K562 (cell line): ENCODE data around the gene TMEM151A. TPM values are rescaled to one million over a fixed set of nuclear protein-coding genes. Genes with fewer than 3 reads are reported as not detected.

ENCODE experiments used
- ARID3B ChIP-seq: fragments of 250-450 bp; sonication (Bioruptor Pico); IDR thresholded peaks from 2 replicates; pipeline ENCODE4 v1.4.0; 2020; ENCODE audit warnings: borderline replicate concordance
- ATF7 ChIP-seq: fragments of 450-650 bp; IDR thresholded peaks from 2 replicates; pipeline ENCODE4 v1.7.1; 2014; ENCODE audit warnings: mild to moderate bottlenecking, moderate library complexity
- CAMTA2 ChIP-seq: fragments of 250-450 bp; sonication (Bioruptor Pico); conservative IDR thresholded peaks from 2 replicates; pipeline ENCODE4 v1.5.1; 2022
- FOXK2 ChIP-seq, 2 experiments: fragments of 450-650 bp; IDR thresholded peaks in 1 of 2; conservative IDR thresholded peaks in 1 of 2; 2 replicates each; pipeline ENCODE4 v1.6.1; 2016; ENCODE audit warnings: low read depth in 2 of 2, mild to moderate bottlenecking in 1 of 2
- FUS ChIP-seq: fragments of 200-400 bp; formaldehyde crosslinking; optimal IDR thresholded peaks from 2 replicates; pipeline ENCODE3; 2017; ENCODE audit warnings: low read depth, low read length
- NFE2 ChIP-seq: IDR thresholded peaks from 2 replicates; pipeline ENCODE4 v1.6.1; 2014; ENCODE audit warnings: antibody characterized with exemption, low read depth
- POLR2H ChIP-seq: IDR thresholded peaks from 2 replicates; pipeline ENCODE4 v1.6.1; 2016; ENCODE audit warnings: missing genetic modification characterization, low read depth, mild to moderate bottlenecking, control low read depth, missing compliant biosample characterization, moderate library complexity
- RCOR1 ChIP-seq, 2 experiments: IDR thresholded peaks; 2 replicates each; pipeline ENCODE4 v1.6.1; 2012; ENCODE audit warnings: low read depth in 2 of 2, low read length in 2 of 2, borderline replicate concordance in 1 of 2, improper control_type of control experiment in 1 of 2
- TARDBP ChIP-seq: fragments of 450-650 bp; IDR thresholded peaks from 2 replicates; pipeline ENCODE4 v1.6.1; 2016
- TCF3 ChIP-seq: sonication (generic); formaldehyde crosslinking; IDR thresholded peaks from 2 replicates; pipeline ENCODE4 v1.4.0; 2020; ENCODE audit warnings: mild to moderate bottlenecking, missing genetic modification reagents
- TCF7 ChIP-seq: sonication (generic); IDR thresholded peaks from 2 replicates; pipeline ENCODE4 v1.6.1; 2016; ENCODE audit warnings: antibody characterized with exemption, borderline replicate concordance
- ZFPM2 ChIP-seq: fragments of 250-450 bp; sonication (Bioruptor Pico); IDR thresholded peaks from 2 replicates; pipeline ENCODE4 v1.5.1; 2022; ENCODE audit warnings: mild to moderate bottlenecking
- ZKSCAN8 ChIP-seq: fragments of 200-800 bp; sonication (Bioruptor generic); IDR thresholded peaks from 2 replicates; pipeline ENCODE4 v1.6.1; 2016; ENCODE audit warnings: missing genetic modification characterization, missing compliant biosample characterization
- polyA plus RNA-seq, 8 experiments: library from polyadenylated mRNA; depleted of rRNA in 4 of 8; stranded (reverse) in 5 of 8; unstranded in 3 of 8; fragments of >200 nt; fragmentation: Nextera tagmentation in 2 of 8; fragmentation: Illumina TruSeq in 1 of 8; extraction: Ambion mirVana in 2 of 8; extraction: Trizol in 1 of 8; gene quantifications; 2 replicates each; pipeline versions ENCODE4 v1.2.1 to v1.2.3, GENCODE V29; 2011 to 2014; ENCODE audit warnings: inconsistent platforms in 1 of 8, missing spikeins in 1 of 8
- total RNA-seq, 7 experiments: library from RNA; depleted of rRNA in 6 of 7; stranded (reverse); fragments of >200 nt in 6 of 7; fragmentation: Illumina TruSeq in 2 of 7; extraction: Trizol in 2 of 7; gene quantifications; 2 replicates each; pipeline versions ENCODE4 v1.2.1 to v1.2.3, GENCODE V29; 2011 to 2021; ENCODE audit warnings: low replicate concordance in 1 of 7
- TF ChIP-seq, protein P1 (sequence below): fragments of 450-650 bp; IDR thresholded peaks from 2 replicates; pipeline ENCODE4 v1.6.1; 2016; ENCODE audit warnings: antibody characterized with exemption
- TF ChIP-seq, protein P2 (sequence below): sonication (generic); formaldehyde crosslinking; IDR thresholded peaks from 2 replicates; pipeline ENCODE4 v1.8.1; 2022; ENCODE audit warnings: missing genetic modification reagents
- TF ChIP-seq, protein P3 (sequence below): fragments of 450-650 bp; IDR thresholded peaks from 2 replicates; pipeline ENCODE4 v1.6.1; 2016
- TF ChIP-seq, protein P4 (sequence below): sonication (generic); formaldehyde crosslinking; IDR thresholded peaks from 2 replicates; pipeline ENCODE4 v1.8.1; 2023; ENCODE audit warnings: mild to moderate bottlenecking, missing genetic modification reagents

The TMEM151A gene
- total and polyA plus RNA-seq, 9 of the 15 experiments (the other 6 are each of a cell fraction or from before 2014, with no cell fraction given): not detected

GRCh38 chr11:66288671-66289547 lies 2.8 kb upstream of the TMEM151A start, which contains the start of gene YIF1A (continued):
- TF ChIP-seq, protein P1, sequence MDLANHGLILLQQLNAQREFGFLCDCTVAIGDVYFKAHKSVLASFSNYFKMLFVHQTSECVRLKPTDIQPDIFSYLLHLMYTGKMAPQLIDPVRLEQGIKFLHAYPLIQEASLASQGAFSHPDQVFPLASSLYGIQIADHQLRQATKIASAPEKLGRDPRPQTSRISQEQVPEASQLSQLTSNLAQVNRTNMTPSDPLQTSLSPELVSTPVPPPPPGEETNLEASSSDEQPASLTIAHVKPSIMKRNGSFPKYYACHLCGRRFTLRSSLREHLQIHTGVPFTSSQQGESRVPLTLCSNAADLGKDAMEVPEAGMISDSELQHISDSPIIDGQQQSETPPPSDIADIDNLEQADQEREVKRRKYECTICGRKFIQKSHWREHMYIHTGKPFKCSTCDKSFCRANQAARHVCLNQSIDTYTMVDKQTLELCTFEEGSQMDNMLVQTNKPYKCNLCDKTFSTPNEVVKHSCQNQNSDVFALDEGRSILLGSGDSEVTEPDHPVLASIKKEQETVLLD: peak; percentile 90
- no peak for TF ChIP-seq FUS
- TF ChIP-seq, protein P2, sequence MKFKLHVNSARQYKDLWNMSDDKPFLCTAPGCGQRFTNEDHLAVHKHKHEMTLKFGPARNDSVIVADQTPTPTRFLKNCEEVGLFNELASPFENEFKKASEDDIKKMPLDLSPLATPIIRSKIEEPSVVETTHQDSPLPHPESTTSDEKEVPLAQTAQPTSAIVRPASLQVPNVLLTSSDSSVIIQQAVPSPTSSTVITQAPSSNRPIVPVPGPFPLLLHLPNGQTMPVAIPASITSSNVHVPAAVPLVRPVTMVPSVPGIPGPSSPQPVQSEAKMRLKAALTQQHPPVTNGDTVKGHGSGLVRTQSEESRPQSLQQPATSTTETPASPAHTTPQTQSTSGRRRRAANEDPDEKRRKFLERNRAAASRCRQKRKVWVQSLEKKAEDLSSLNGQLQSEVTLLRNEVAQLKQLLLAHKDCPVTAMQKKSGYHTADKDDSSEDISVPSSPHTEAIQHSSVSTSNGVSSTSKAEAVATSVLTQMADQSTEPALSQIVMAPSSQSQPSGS (CRISPR knock-in tag): peak; percentile 94
- TF ChIP-seq FOXK2 (conservative IDR thresholded peaks at IDR 0.05 in 1 of 2, IDR thresholded peaks at IDR 0.05 in 1 of 2; ENCODE audit: low read depth in 2 of 2): peak; percentile 78 to 79
- TF ChIP-seq TARDBP: peak; percentile 81; the same call in 1 of the 2 replicates
- TF ChIP-seq NFE2: no peak
- TF ChIP-seq CAMTA2: no peak
- no peak for TF ChIP-seq ZFPM2
- no peak; the same call in 1 of the 2 replicates for TF ChIP-seq TCF3
- TF ChIP-seq POLR2H (tag): no peak
- TF ChIP-seq RCOR1 (IDR thresholded peaks at IDR 0.05; ENCODE audit: borderline replicate concordance in 1 of 2, low read depth in 2 of 2, low read length in 2 of 2): no peak
- TF ChIP-seq ZKSCAN8 (CRISPR knock-in tag): no peak
- TF ChIP-seq, protein P3, sequence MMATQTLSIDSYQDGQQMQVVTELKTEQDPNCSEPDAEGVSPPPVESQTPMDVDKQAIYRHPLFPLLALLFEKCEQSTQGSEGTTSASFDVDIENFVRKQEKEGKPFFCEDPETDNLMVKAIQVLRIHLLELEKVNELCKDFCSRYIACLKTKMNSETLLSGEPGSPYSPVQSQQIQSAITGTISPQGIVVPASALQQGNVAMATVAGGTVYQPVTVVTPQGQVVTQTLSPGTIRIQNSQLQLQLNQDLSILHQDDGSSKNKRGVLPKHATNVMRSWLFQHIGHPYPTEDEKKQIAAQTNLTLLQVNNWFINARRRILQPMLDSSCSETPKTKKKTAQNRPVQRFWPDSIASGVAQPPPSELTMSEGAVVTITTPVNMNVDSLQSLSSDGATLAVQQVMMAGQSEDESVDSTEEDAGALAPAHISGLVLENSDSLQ: peak; percentile 100
- TF ChIP-seq ATF7: peak; percentile 99
- no peak for TF ChIP-seq ARID3B (CRISPR knock-in tag)
- TF ChIP-seq, protein P4, sequence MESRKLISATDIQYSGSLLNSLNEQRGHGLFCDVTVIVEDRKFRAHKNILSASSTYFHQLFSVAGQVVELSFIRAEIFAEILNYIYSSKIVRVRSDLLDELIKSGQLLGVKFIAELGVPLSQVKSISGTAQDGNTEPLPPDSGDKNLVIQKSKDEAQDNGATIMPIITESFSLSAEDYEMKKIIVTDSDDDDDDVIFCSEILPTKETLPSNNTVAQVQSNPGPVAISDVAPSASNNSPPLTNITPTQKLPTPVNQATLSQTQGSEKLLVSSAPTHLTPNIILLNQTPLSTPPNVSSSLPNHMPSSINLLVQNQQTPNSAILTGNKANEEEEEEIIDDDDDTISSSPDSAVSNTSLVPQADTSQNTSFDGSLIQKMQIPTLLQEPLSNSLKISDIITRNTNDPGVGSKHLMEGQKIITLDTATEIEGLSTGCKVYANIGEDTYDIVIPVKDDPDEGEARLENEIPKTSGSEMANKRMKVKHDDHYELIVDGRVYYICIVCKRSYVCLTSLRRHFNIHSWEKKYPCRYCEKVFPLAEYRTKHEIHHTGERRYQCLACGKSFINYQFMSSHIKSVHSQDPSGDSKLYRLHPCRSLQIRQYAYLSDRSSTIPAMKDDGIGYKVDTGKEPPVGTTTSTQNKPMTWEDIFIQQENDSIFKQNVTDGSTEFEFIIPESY: 0 out of 2 replicates have a peak, but pooled peaks have one; percentile 14
- no peak for TF ChIP-seq TCF7
